HG03469 (cell line): Measurements from ENCODE around the gene CAPN9.
"Not testable (repeated sequence)": the region's sequence is repeated elsewhere in the genome, so short reads cannot be mapped to it uniquely, and the experiment has no call there.

Experiments used
- ATAC-seq: cut with Tn5 transposase; IDR thresholded peaks from one replicate; pipeline ENCODE4 v1.9.1; 2021; ENCODE audit warnings: mild to moderate bottlenecking, moderate library complexity, moderate number of reproducible peaks; ENCODE audit not compliant: unreplicated experiment

CAPN9 gene

GRCh38 chr1:230844561-230844960 is 97.4 kb downstream of the CAPN9 start:
- ATAC-seq = no peak

GRCh38 chr1:230845184-230845583 is 98.0 kb downstream of the CAPN9 start:
- not testable (repeated sequence) for ATAC-seq

DNA sequence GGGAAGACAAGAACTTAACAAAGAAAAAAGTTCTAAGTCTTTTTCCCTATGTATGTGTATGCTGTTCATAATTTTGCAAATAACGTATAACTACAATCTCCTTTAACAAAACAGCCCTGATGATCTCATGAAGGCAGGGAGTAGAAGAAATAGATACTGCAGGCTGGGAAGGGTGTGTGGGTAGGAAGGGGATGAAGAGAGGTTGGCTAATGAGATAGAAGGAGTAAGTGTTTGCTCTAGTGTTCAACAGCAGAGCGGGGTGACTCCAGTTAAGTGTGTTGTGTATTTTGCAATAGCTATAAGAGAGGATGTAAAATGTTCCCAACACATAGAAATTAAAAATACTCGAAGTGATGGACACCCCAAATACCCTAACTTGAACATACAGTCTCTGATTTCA is 101.0 kb downstream of the CAPN9 start:
- no peak for ATAC-seq

GRCh38 chr1:230849451-230850224 is 102.5 kb downstream of the CAPN9 start:
- no peak for ATAC-seq

DNA sequence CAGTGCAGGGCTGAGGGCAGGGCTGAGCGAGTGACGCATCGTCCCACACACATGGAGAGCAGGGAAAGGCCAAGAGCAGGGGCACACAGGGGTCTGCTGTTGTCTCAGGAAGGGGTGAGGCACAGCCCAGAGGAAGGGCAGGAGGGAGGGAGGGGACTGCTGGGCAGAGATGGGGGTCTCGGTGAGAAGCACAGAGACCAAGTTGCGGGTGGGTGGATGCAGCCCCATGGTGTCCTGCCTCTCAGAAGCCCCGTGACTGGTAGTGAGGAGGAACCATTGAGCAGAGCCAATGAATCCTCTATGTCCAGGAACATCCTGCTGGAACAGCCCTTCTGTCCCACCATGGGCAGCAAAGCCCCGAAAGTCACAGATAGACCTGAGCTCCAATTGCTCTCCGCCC is 103.4 kb downstream of the CAPN9 start:
- no peak for ATAC-seq

DNA sequence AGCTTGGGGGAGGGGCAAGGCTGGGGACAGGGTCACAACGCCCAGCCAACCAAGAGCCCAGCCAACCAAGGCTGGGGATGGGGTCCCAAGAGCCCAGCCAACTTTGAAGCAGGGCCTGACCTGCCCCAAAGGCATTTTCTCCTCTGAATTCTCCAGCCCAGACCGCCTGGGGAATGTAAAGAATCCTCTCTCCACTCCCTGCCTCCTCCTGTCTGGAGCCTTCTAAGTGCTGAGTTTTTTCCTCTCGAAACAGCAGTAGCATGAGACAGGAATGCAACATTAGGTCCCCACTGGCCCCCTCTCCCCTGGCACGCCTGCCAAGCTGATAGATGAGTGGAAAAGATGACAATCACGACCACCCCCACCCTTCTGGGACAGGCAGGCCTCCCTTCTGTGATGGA is 104.1 kb downstream of the CAPN9 start:
- no peak for ATAC-seq
